Panc1 (cell line): Measurements from ENCODE around the gene EEF2K. TPM values are rescaled to one million over a fixed set of nuclear protein-coding genes. Genes with fewer than 3 reads are reported as not detected.

ENCODE experiments used
- ATAC-seq: fragments of 200-7000 bp; cut with Tn5 transposase; 2 replicates; pipeline ENCODE4 v1.9.1; 2020; ENCODE audit warnings: mild to moderate bottlenecking, moderate library complexity
- BruUV-seq: library from RNA; stranded (reverse); fragments of 400-500 nt; replicated peaks from 2 replicates; lab custom pipeline; 2021; lab: Mats Ljungman, UMichigan
- CTCF ChIA-PET: fragments of 300-600 bp; sonication (Branson Sonifier 250); formaldehyde crosslinking; loops from one replicate; lab custom pipeline; 2022; ENCODE audit warnings: antibody characterized with exemption; lab: Charles Lee
- POLR2A ChIA-PET: fragments of 300-600 bp; sonication (Branson Sonifier 250); formaldehyde crosslinking; loops from one replicate; lab custom pipeline; 2022; ENCODE audit warnings: antibody characterized with exemption; lab: Charles Lee
- DNase-seq: peaks from one replicate; pipeline ENCODE4 v3.0.0-alpha.2; 2010; ENCODE audit warnings: low read depth, low spot score
- H3K27ac ChIP-seq: 2 replicates; pipeline ENCODE4 v1.5.1; 2011; ENCODE audit warnings: mild to moderate bottlenecking, low read length, inconsistent platforms
- H3K27me3 ChIP-seq: fragments of 200-500 bp; sonication (Bioruptor generic); 2 replicates; pipeline ENCODE4 v1.6.0; 2014; ENCODE audit warnings: low read length, inconsistent platforms; ENCODE audit not compliant: control insufficient read depth, insufficient read depth
- H3K36me3 ChIP-seq: fragments of 200-500 bp; sonication (Bioruptor generic); 2 replicates; pipeline ENCODE4 v1.5.1; 2014; ENCODE audit warnings: inconsistent platforms, mild to moderate bottlenecking, low read length, moderate library complexity; ENCODE audit not compliant: control insufficient read depth, insufficient read depth
- H3K4me1 ChIP-seq: 2 replicates; pipeline ENCODE4 v1.5.1; 2011; ENCODE audit warnings: inconsistent platforms, mild to moderate bottlenecking, low read length, moderate library complexity; ENCODE audit not compliant: control insufficient read depth, insufficient read depth
- H3K4me3 ChIP-seq, 2 experiments: 2 replicates each; pipeline ENCODE4 v1.5.1; 2011 to 2012; ENCODE audit warnings: low read depth in 2 of 2, low read length in 2 of 2, mild to moderate bottlenecking in 2 of 2, inconsistent platforms in 1 of 2, moderate library complexity in 1 of 2
- H3K9me3 ChIP-seq: fragments of 200-500 bp; sonication (Bioruptor generic); 2 replicates; pipeline ENCODE4 v1.5.1; 2014; ENCODE audit warnings: low read depth, mild to moderate bottlenecking, inconsistent platforms, low read length, moderate library complexity; ENCODE audit not compliant: control insufficient read depth, insufficient read depth
- CTCF ChIP-seq: fragments of 450-650 bp; IDR thresholded peaks from 2 replicates; pipeline ENCODE4 v1.5.1; 2017; ENCODE audit warnings: mild to moderate bottlenecking
- POLR2AphosphoS5 ChIP-seq: IDR thresholded peaks from 2 replicates; pipeline ENCODE4 v1.6.1; 2012; ENCODE audit warnings: mild to moderate bottlenecking, low read depth, low read length, moderate library complexity
- REST ChIP-seq, 2 experiments: IDR thresholded peaks; 2 replicates each; pipeline ENCODE4 v1.6.1; 2011 to 2012; ENCODE audit warnings: low read depth in 2 of 2, control low read depth in 1 of 2, low read length in 1 of 2, mild to moderate bottlenecking in 1 of 2, moderate library complexity in 1 of 2; ENCODE audit not compliant: insufficient read depth in 1 of 2
- SIN3A ChIP-seq: IDR thresholded peaks from 2 replicates; pipeline ENCODE4 v1.6.1; 2012; ENCODE audit warnings: low read depth, mild to moderate bottlenecking, low read length, moderate library complexity, borderline replicate concordance; ENCODE audit not compliant: insufficient read depth
- TCF7L2 ChIP-seq: IDR thresholded peaks from 2 replicates; pipeline ENCODE4 v1.6.1; 2011; ENCODE audit warnings: mild to moderate bottlenecking, low read depth, low read length, inconsistent platforms
- in situ Hi-C: cut with HindIII; loops from 2 replicates; pipeline ENCODE4 v1.10.0; 2016; ENCODE audit warnings: low sequenced_read_pairs, low pct_unique_long_range_greater_than_20kb
- intact Hi-C: fragments of 100-400 bp; cut with micrococcal nuclease; formaldehyde crosslinking; loops from one replicate; pipeline ENCODE4 v1.10.0; 2022; ENCODE audit not compliant: unreplicated experiment
- total RNA-seq: library from RNA; stranded (reverse); gene quantifications from one replicate; pipeline ENCODE4 v1.2.1, GENCODE V29; 2021; ENCODE audit not compliant: unreplicated experiment

Gene EEF2K
- total RNA-seq, 1 experiment from 2014 or later: 15.0 TPM

- Histone ChIP-seq H3K36me3 (no peaks in the 10 kb centered on the region), H3K9me3 (no peaks in the 10 kb centered on the region), H3K27ac (no peak overlapping the region), H3K4me1 (no peaks in the 10 kb centered on the region), H3K27me3 (no peaks in the 10 kb centered on the region), H3K4me3 (no peak overlapping the region)
- ATAC-seq: no peak
- no TSS peak for BruUV-seq
- POLR2A ChIA-PET: no interaction called here
- DNase-seq: no peak
- CTCF ChIA-PET: no interaction called here
- in situ Hi-C loops: no loop called here
- TF ChIP-seq TCF7L2 (no peak), CTCF (no peak), SIN3A (no peak), POLR2AphosphoS5 (no peak), REST (IDR thresholded peaks at IDR 0.05; ENCODE audit: insufficient read depth in 1 of 2, low read depth in 2 of 2, low read length in 1 of 2) (no peak)
- intact Hi-C loops: no loop called here
Observed at GRCh38 chr16:22302776-22303363, 96.8 kb downstream of the EEF2K start.

- TF ChIP-seq REST (IDR thresholded peaks at IDR 0.05; ENCODE audit: insufficient read depth in 1 of 2, low read depth in 2 of 2, low read length in 1 of 2) (no peak), POLR2AphosphoS5 (no peak), SIN3A (no peak), TCF7L2 (no peak), CTCF (no peak)
- no peak overlapping the region for H3K4me3 ChIP-seq
- in situ Hi-C loops (no loop called here), intact Hi-C loops (no loop called here)
- BruUV-seq: no TSS peak
- no peaks in the 10 kb centered on the region for H3K9me3 ChIP-seq
- H3K27me3 ChIP-seq: no peaks in the 10 kb centered on the region
- ChIA-PET CTCF (no interaction called here), POLR2A (no interaction called here)
- DNase-seq (no peak), ATAC-seq (no peak)
- H3K4me1 ChIP-seq: no peaks in the 10 kb centered on the region
- H3K27ac ChIP-seq: no peak overlapping the region
- H3K36me3 ChIP-seq: no peaks in the 10 kb centered on the region
Observed at GRCh38 chr16:22304411-22304810, 98.3 kb downstream of the EEF2K start.
